DOHH2 (cell line): ENCODE data around the gene CRTAC1.

Experiments
- H3F3A ChIP-seq: fragments of 200-600 bp; sonication (generic), shearing (Covaris generic); 2 replicates; pipeline ENCODE4 v1.6.0; 2016; ENCODE audit warnings: antibody characterized with exemption, mild to moderate bottlenecking; ENCODE audit not compliant: control insufficient read depth, insufficient read depth
- H3K27ac ChIP-seq: fragments of 200-600 bp; sonication (generic); 2 replicates; pipeline ENCODE4 v1.5.1; 2014; ENCODE audit warnings: low read depth, mild to moderate bottlenecking, low read length, moderate library complexity
- H3K27me3 ChIP-seq: fragments of 200-600 bp; sonication (generic); 2 replicates; pipeline ENCODE4 v1.6.1; 2014; ENCODE audit warnings: mild to moderate bottlenecking, low read length, mixed read lengths; ENCODE audit not compliant: control insufficient read depth
- H3K36me3 ChIP-seq: fragments of 200-600 bp; sonication (generic); 2 replicates; pipeline ENCODE4 v1.6.1; 2014; ENCODE audit warnings: mild to moderate bottlenecking, low read length, moderate library complexity, mixed read lengths; ENCODE audit not compliant: control insufficient read depth
- H3K4me1 ChIP-seq: fragments of 200-600 bp; sonication (generic); 2 replicates; pipeline ENCODE4 v1.6.1; 2014; ENCODE audit warnings: mild to moderate bottlenecking, low read length, mixed read lengths; ENCODE audit not compliant: control insufficient read depth
- H3K4me2 ChIP-seq: fragments of 200-600 bp; sonication (generic); 2 replicates; pipeline ENCODE4 v1.6.0; 2014; ENCODE audit warnings: mild to moderate bottlenecking, low read length, moderate library complexity
- H3K4me3 ChIP-seq: fragments of 200-600 bp; sonication (generic); 2 replicates; pipeline ENCODE4 v1.5.1; 2014; ENCODE audit warnings: mild to moderate bottlenecking, low read length, mixed read lengths
- H3K79me2 ChIP-seq: fragments of 200-600 bp; sonication (generic); 2 replicates; pipeline ENCODE4 v1.6.1; 2014; ENCODE audit warnings: mild to moderate bottlenecking, low read length, mixed read lengths; ENCODE audit not compliant: control insufficient read depth
- H3K9me2 ChIP-seq: fragments of 200-600 bp; sonication (generic); replicated peaks from 2 replicates; pipeline ENCODE4 v1.6.1; 2014; ENCODE audit warnings: mild to moderate bottlenecking, low read length, mixed read lengths; ENCODE audit not compliant: control insufficient read depth
- H3K9me3 ChIP-seq: fragments of 200-600 bp; sonication (generic); 2 replicates; pipeline ENCODE4 v1.6.1; 2014; ENCODE audit warnings: antibody characterized with exemption, low read length, mixed read lengths; ENCODE audit not compliant: control insufficient read depth, insufficient read depth
- H4K20me1 ChIP-seq: fragments of 200-600 bp; sonication (generic); 2 replicates; pipeline ENCODE4 v1.6.0; 2014; ENCODE audit warnings: low read depth, mild to moderate bottlenecking, antibody characterized with exemption, low read length, moderate library complexity; ENCODE audit not compliant: control insufficient read depth, insufficient read depth
- CTCF ChIP-seq: fragments of 200-600 bp; sonication (generic); IDR thresholded peaks from one replicate; pipeline ENCODE4 v1.5.1; 2014; ENCODE audit warnings: antibody characterized with exemption, mild to moderate bottlenecking, low read depth, low read length; ENCODE audit not compliant: poor library complexity, severe bottlenecking
- EZH2phosphoT487 ChIP-seq: fragments of 200-600 bp; sonication (generic); IDR thresholded peaks from 2 replicates; pipeline ENCODE4 v1.6.1; 2017; ENCODE audit warnings: borderline replicate concordance, mild to moderate bottlenecking, antibody characterized with exemption, low read length, moderate library complexity, mixed read lengths

Gene CRTAC1

GRCh38 chr10:97830064-97830463 is 200.4 kb downstream of the CRTAC1 start:
- Histone ChIP-seq H3K79me2 (no peaks in the 10 kb centered on the region), H3F3A (no peaks in the 10 kb centered on the region), H3K4me1 (no peaks in the 10 kb centered on the region), H3K9me3 (no peaks in the 10 kb centered on the region), H4K20me1 (no peaks in the 10 kb centered on the region), H3K4me2 (no peak overlapping the region), H3K27ac (no peak overlapping the region), H3K9me2 (no peaks in the 10 kb centered on the region), H3K4me3 (no peak overlapping the region), H3K36me3 (no peaks in the 10 kb centered on the region), H3K27me3 (0 out of 2 replicates have a peak, but pooled peaks cover 2% of the 10 kb centered on the region)
- no peak for TF ChIP-seq CTCF
- TF ChIP-seq EZH2phosphoT487: no peak

GRCh38 chr10:97828721-97829120 is 201.7 kb downstream of the CRTAC1 start:
- H3K9me3 ChIP-seq: no peaks in the 10 kb centered on the region
- H3K79me2 ChIP-seq: no peaks in the 10 kb centered on the region
- no peaks in the 10 kb centered on the region for H3K9me2 ChIP-seq
- no peaks in the 10 kb centered on the region for H3K36me3 ChIP-seq
- no peak overlapping the region for H3K4me3 ChIP-seq
- no peak for TF ChIP-seq CTCF
- TF ChIP-seq EZH2phosphoT487: no peak
- H4K20me1 ChIP-seq: no peaks in the 10 kb centered on the region
- H3K4me1 ChIP-seq: no peaks in the 10 kb centered on the region
- no peaks in the 10 kb centered on the region for H3F3A ChIP-seq
- no peak overlapping the region for H3K4me2 ChIP-seq
- no peaks in the 10 kb centered on the region for H3K27me3 ChIP-seq
- H3K27ac ChIP-seq: no peak overlapping the region

- Histone ChIP-seq H3K4me2 (no peak overlapping the region), H3F3A (no peaks in the 10 kb centered on the region), H3K4me1 (no peaks in the 10 kb centered on the region), H3K27me3 (no peaks in the 10 kb centered on the region), H3K79me2 (no peaks in the 10 kb centered on the region), H3K36me3 (no peaks in the 10 kb centered on the region), H3K4me3 (no peak overlapping the region), H3K27ac (no peak overlapping the region), H3K9me3 (no peaks in the 10 kb centered on the region), H4K20me1 (no peaks in the 10 kb centered on the region), H3K9me2 (no peaks in the 10 kb centered on the region)
- no peak for TF ChIP-seq CTCF
- no peak for TF ChIP-seq EZH2phosphoT487
Observed at GRCh38 chr10:97827702-97828291, 202.6 kb downstream of the CRTAC1 start.
